Psoas muscle (tissue), 7 donors: Measurements from ENCODE around the gene ZNF177. TPM values are rescaled to one million over a fixed set of nuclear protein-coding genes. Genes with fewer than 3 reads are reported as not detected.

Experiments used
- polyA plus RNA-seq, 3 donors: library from polyadenylated mRNA; stranded (reverse); fragments of 200-250 nt; gene quantifications; one replicate each; pipeline ENCODE4 v1.2.3, GENCODE V29; 2013
- total RNA-seq, 4 donors: library from RNA; stranded (reverse); fragmentation: NEBNext Ultra II Directional in 2 of 4; extraction: Animal tissue kit (Norgen Biotek cat#: 25700) in 2 of 4; gene quantifications; one replicate each; pipeline versions ENCODE4 v1.2.1 to v1.2.4, GENCODE V29; 2021 to 2023
- donor health status: healthy with polysubstance abuse.
- donor health status: DM: no; HTN: no; CAD: no; lungs with moderate emphysema.
- donor health status: Bipolar disorder and iron deficiency.
- donor health status: healthy.
- donor health status: DM: no; HTN: no; CAD: no.
- donor health status: DM: no; HTN: no; CAD: no.
- donor health status: DM: yes; HTN: yes; CAD: no.

The ZNF177 gene
- total and polyA plus RNA-seq, 7 donors: 0.17 to 1.7 (median 0.31) TPM; not detected in 1

Other genes starting within 250 kb of the ZNF177 start
- gene OR7G1, start 247.2 kb upstream of the ZNF177 start, total RNA-seq: not detected
- gene OR7G1, start 247.2 kb upstream of the ZNF177 start, polyA plus RNA-seq: not detected
- gene OR7G3, start 236.1 kb upstream of the ZNF177 start, total RNA-seq: not detected
- gene OR7G3, start 236.1 kb upstream of the ZNF177 start, polyA plus RNA-seq: not detected
- 10 to 100 TPM; 13.7 to 23.6 (median 16.9) TPM for gene ZNF317, start 222.6 kb upstream of the ZNF177 start, total RNA-seq
- gene ZNF317, start 222.6 kb upstream of the ZNF177 start, polyA plus RNA-seq: 10 to 100 TPM; 14.3 to 22.5 (median 14.6) TPM
- under 1 TPM in 1 of 4 donors, not detected in 3; 0.24 TPM for gene OR7D2, start 184.0 kb upstream of the ZNF177 start, total RNA-seq
- gene OR7D2, start 184.0 kb upstream of the ZNF177 start, polyA plus RNA-seq: under 1 TPM; 0.03 to 0.09 (median 0.03) TPM
- gene OR7D4, start 143.4 kb upstream of the ZNF177 start, total RNA-seq: not detected
- gene OR7D4, start 143.4 kb upstream of the ZNF177 start, polyA plus RNA-seq: not detected
- not detected for gene OR7E24, start 112.1 kb upstream of the ZNF177 start, total RNA-seq
- gene OR7E24, start 112.1 kb upstream of the ZNF177 start, polyA plus RNA-seq: not detected
- 1 to 10 TPM; 1.5 to 2.9 (median 2.4) TPM for gene ZNF699, start 53.2 kb upstream of the ZNF177 start, total RNA-seq
- 1 to 10 TPM in 2 of 3 donors, under 1 TPM in 1; 0.15 to 1.8 (median 1.0) TPM for gene ZNF699, start 53.2 kb upstream of the ZNF177 start, polyA plus RNA-seq
- gene ZNF559, start 38.8 kb upstream of the ZNF177 start, total RNA-seq: 1 to 10 TPM; 1.5 to 8.6 (median 3.2) TPM
- gene ZNF559, start 38.8 kb upstream of the ZNF177 start, polyA plus RNA-seq: 1 to 10 TPM; 2.6 to 4.4 (median 2.7) TPM
- 1 to 10 TPM; 4.1 to 8.1 (median 5.4) TPM for gene ZNF266, start 72.6 kb downstream of the ZNF177 start, total RNA-seq
- gene ZNF266, start 72.6 kb downstream of the ZNF177 start, polyA plus RNA-seq: 1 to 10 TPM; 5.7 to 7.0 (median 6.2) TPM
- gene ZNF560, start 135.6 kb downstream of the ZNF177 start, total RNA-seq: under 1 TPM in 1 of 4 donors, not detected in 3; 0.48 TPM
- gene ZNF560, start 135.6 kb downstream of the ZNF177 start, polyA plus RNA-seq: under 1 TPM in 2 of 3 donors, not detected in 1; 0.01 to 0.04 TPM
- 10 to 100 TPM in 1 of 4 donors, 1 to 10 TPM in 3; 5.2 to 12.3 (median 7.4) TPM for gene ZNF426, start 175.6 kb downstream of the ZNF177 start, total RNA-seq
- 1 to 10 TPM; 2.1 to 6.2 (median 3.4) TPM for gene ZNF426, start 175.6 kb downstream of the ZNF177 start, polyA plus RNA-seq
- 10 to 100 TPM; 15.6 to 32.2 (median 18.0) TPM for gene ZNF121, start 221.5 kb downstream of the ZNF177 start, total RNA-seq
- gene ZNF121, start 221.5 kb downstream of the ZNF177 start, polyA plus RNA-seq: 1 to 10 TPM; 3.0 to 7.8 (median 6.1) TPM